ENCODE measurements around the gene SLC25A27.
A peak's percentile ranks its signal among the peaks of the same experiment; 100 is the strongest.
"Not testable (repeated sequence)": the region's sequence is repeated elsewhere in the genome, so short reads cannot be mapped to it uniquely, and the experiment has no call there.

The SLC25A27 gene

GRCh38 chr6:46652603-46653438, at the start of gene SLC25A27, which contains the start of gene CYP39A1:
SLC25A27 (plus strand) TSS chr6:46652975; CDS start chr6:46653193, 218 bp downstream.
CYP39A1 (minus strand) TSS chr6:46652818; CDS start chr6:46652582, 236 bp downstream.
- DNase-seq (ENCODE audit: low read depth in 2 of 3, low spot score in 1 of 3), result peak; percentile 60 to 75 (median 67)

- no peak for DNase-seq (ENCODE audit: low read depth in 2 of 3, low spot score in 1 of 3)
Observed at GRCh38 chr6:46605091-46605797, 47.5 kb upstream of the SLC25A27 start.

GRCh38 chr6:46606338-46606737, 46.4 kb upstream of the SLC25A27 start:
- no peak for DNase-seq (ENCODE audit: low read depth in 2 of 3, low spot score in 1 of 3)

- no peak for DNase-seq (ENCODE audit: low read depth in 2 of 3, low spot score in 1 of 3)
Observed at GRCh38 chr6:46610862-46611553, 41.8 kb upstream of the SLC25A27 start.

GRCh38 chr6:46612645-46613044, 40.1 kb upstream of the SLC25A27 start:
- no peak for DNase-seq (ENCODE audit: low read depth in 2 of 3, low spot score in 1 of 3)

- no peak for DNase-seq (ENCODE audit: low read depth in 2 of 3, low spot score in 1 of 3)
Observed at GRCh38 chr6:46618726-46619125, 34.0 kb upstream of the SLC25A27 start.

GRCh38 chr6:46626228-46626909, 26.4 kb upstream of the SLC25A27 start:
- no peak for DNase-seq (ENCODE audit: low read depth in 2 of 3, low spot score in 1 of 3)

GRCh38 chr6:46626976-46627375, 25.8 kb upstream of the SLC25A27 start:
- DNase-seq (ENCODE audit: low read depth in 2 of 3, low spot score in 1 of 3), result no peak

GRCh38 chr6:46628498-46628897, 24.3 kb upstream of the SLC25A27 start:
- no peak for DNase-seq (ENCODE audit: low read depth in 2 of 3, low spot score in 1 of 3)

- no peak for DNase-seq (ENCODE audit: low read depth in 2 of 3, low spot score in 1 of 3)
Observed at GRCh38 chr6:46628976-46629375, 23.8 kb upstream of the SLC25A27 start.

- DNase-seq (ENCODE audit: low read depth in 2 of 3, low spot score in 1 of 3), result no peak
Observed at GRCh38 chr6:46629691-46630090, 23.1 kb upstream of the SLC25A27 start.

- no peak for DNase-seq (ENCODE audit: low read depth in 2 of 3, low spot score in 1 of 3)
Observed at GRCh38 chr6:46632053-46632452, 20.7 kb upstream of the SLC25A27 start.

- DNase-seq (ENCODE audit: low read depth in 2 of 3, low spot score in 1 of 3), result no peak
Observed at GRCh38 chr6:46635462-46635861, 17.3 kb upstream of the SLC25A27 start.

- no peak for DNase-seq (ENCODE audit: low read depth in 2 of 3, low spot score in 1 of 3)
Observed at GRCh38 chr6:46637145-46637544, 15.6 kb upstream of the SLC25A27 start.

- no peak for DNase-seq (ENCODE audit: low read depth in 2 of 3, low spot score in 1 of 3)
Observed at GRCh38 chr6:46637933-46638332, 14.8 kb upstream of the SLC25A27 start.

GRCh38 chr6:46638650-46639049, 14.1 kb upstream of the SLC25A27 start:
- no peak for DNase-seq (ENCODE audit: low read depth in 2 of 3, low spot score in 1 of 3)

GRCh38 chr6:46642928-46643751, 9.6 kb upstream of the SLC25A27 start:
- DNase-seq (ENCODE audit: low read depth in 2 of 3, low spot score in 1 of 3), result no peak

GRCh38 chr6:46645265-46645664, 7.5 kb upstream of the SLC25A27 start:
- DNase-seq (ENCODE audit: low read depth in 2 of 3, low spot score in 1 of 3), result no peak

- not testable (repeated sequence) for DNase-seq (ENCODE audit: low read depth in 2 of 3, low spot score in 1 of 3)
Observed at GRCh38 chr6:46648108-46648507, 4.7 kb upstream of the SLC25A27 start.

- DNase-seq (ENCODE audit: low read depth in 2 of 3, low spot score in 1 of 3), result no peak
Observed at GRCh38 chr6:46648869-46649492, 3.8 kb upstream of the SLC25A27 start.

Measured in stimulated activated CD4-positive, alpha-beta T cell treated with anti-CD3 and anti-CD28 coated beads, Interleukin-12 subunit alpha, Interleukin-12 subunit beta, amount 100 ng/mL, for 48 hours (primary cell).